ENCODE measurements around the gene TMIGD1. TPM values are rescaled to one million over a fixed set of nuclear protein-coding genes. Genes with fewer than 3 reads are reported as not detected.

The TMIGD1 gene
- total and polyA plus RNA-seq, 2 of the 13 experiments (the other 11 are each of a cell fraction or from before 2014, with no cell fraction given) = not detected

DNA sequence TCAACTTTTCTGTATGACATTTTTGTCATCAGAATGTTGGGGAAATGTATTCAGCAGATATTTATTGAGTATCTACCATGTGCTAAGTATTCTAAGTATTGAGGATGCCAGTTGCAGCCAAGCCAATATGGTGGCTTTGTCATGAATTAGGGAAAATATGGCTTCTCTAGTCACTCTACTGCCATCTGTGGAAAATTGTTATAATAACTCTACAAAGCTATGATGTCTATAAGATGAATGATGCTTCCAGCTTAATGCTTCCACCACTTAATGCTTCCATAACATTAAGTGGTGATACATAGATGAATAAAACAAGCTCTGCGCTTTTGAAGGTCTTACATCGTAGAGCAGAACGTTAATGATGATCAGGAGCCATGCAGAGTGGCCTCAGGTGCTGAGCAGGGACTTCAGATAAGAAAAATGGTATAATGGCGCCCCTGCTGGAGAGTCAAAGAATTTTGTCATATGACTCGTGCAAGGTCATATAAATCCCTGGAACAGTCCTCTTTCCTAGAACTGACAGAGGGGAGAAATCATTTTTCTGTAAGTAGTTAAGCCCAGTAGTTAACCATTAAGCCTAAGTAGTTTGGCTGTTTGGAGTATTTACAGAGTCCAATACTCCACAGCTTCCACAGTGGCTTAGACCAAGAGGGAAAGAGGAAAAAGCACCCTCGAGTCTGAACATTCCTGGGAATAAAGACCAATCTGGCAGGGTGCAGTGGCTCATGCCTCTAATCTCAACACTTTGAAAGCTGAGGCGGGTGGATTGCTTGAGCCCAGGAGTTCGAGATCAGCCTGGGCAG is 2.7 kb upstream of the TMIGD1 start (continued):
- TF ChIP-seq, protein P1, sequence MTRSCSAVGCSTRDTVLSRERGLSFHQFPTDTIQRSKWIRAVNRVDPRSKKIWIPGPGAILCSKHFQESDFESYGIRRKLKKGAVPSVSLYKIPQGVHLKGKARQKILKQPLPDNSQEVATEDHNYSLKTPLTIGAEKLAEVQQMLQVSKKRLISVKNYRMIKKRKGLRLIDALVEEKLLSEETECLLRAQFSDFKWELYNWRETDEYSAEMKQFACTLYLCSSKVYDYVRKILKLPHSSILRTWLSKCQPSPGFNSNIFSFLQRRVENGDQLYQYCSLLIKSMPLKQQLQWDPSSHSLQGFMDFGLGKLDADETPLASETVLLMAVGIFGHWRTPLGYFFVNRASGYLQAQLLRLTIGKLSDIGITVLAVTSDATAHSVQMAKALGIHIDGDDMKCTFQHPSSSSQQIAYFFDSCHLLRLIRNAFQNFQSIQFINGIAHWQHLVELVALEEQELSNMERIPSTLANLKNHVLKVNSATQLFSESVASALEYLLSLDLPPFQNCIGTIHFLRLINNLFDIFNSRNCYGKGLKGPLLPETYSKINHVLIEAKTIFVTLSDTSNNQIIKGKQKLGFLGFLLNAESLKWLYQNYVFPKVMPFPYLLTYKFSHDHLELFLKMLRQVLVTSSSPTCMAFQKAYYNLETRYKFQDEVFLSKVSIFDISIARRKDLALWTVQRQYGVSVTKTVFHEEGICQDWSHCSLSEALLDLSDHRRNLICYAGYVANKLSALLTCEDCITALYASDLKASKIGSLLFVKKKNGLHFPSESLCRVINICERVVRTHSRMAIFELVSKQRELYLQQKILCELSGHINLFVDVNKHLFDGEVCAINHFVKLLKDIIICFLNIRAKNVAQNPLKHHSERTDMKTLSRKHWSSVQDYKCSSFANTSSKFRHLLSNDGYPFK (CRISPR knock-in tag; IDR thresholded peaks at IDR 0.05; ENCODE audit: borderline replicate concordance) = no peak
- no peak for TF ChIP-seq KDM3A (CRISPR knock-in tag; IDR thresholded peaks at IDR 0.05; ENCODE audit: low read depth)
- peak; percentile 86 for TF ChIP-seq GATAD2A (CRISPR knock-in tag; IDR thresholded peaks at IDR 0.05)
- TF ChIP-seq, protein P2, sequence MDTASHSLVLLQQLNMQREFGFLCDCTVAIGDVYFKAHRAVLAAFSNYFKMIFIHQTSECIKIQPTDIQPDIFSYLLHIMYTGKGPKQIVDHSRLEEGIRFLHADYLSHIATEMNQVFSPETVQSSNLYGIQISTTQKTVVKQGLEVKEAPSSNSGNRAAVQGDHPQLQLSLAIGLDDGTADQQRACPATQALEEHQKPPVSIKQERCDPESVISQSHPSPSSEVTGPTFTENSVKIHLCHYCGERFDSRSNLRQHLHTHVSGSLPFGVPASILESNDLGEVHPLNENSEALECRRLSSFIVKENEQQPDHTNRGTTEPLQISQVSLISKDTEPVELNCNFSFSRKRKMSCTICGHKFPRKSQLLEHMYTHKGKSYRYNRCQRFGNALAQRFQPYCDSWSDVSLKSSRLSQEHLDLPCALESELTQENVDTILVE (CRISPR knock-in tag; IDR thresholded peaks at IDR 0.05) = peak; percentile 37
- no peak for TF ChIP-seq NCOA1 (CRISPR knock-in tag; IDR thresholded peaks at IDR 0.05)
- TF ChIP-seq SP2 (CRISPR knock-in tag; IDR thresholded peaks at IDR 0.05) = no peak
- TF ChIP-seq, protein P3, sequence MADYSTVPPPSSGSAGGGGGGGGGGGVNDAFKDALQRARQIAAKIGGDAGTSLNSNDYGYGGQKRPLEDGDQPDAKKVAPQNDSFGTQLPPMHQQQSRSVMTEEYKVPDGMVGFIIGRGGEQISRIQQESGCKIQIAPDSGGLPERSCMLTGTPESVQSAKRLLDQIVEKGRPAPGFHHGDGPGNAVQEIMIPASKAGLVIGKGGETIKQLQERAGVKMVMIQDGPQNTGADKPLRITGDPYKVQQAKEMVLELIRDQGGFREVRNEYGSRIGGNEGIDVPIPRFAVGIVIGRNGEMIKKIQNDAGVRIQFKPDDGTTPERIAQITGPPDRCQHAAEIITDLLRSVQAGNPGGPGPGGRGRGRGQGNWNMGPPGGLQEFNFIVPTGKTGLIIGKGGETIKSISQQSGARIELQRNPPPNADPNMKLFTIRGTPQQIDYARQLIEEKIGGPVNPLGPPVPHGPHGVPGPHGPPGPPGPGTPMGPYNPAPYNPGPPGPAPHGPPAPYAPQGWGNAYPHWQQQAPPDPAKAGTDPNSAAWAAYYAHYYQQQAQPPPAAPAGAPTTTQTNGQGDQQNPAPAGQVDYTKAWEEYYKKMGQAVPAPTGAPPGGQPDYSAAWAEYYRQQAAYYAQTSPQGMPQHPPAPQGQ (CRISPR knock-in tag; IDR thresholded peaks at IDR 0.05; ENCODE audit: borderline replicate concordance) = no peak
- no peak for TF ChIP-seq NFATC3 (CRISPR knock-in tag; IDR thresholded peaks at IDR 0.05)
- TF ChIP-seq, protein P4, sequence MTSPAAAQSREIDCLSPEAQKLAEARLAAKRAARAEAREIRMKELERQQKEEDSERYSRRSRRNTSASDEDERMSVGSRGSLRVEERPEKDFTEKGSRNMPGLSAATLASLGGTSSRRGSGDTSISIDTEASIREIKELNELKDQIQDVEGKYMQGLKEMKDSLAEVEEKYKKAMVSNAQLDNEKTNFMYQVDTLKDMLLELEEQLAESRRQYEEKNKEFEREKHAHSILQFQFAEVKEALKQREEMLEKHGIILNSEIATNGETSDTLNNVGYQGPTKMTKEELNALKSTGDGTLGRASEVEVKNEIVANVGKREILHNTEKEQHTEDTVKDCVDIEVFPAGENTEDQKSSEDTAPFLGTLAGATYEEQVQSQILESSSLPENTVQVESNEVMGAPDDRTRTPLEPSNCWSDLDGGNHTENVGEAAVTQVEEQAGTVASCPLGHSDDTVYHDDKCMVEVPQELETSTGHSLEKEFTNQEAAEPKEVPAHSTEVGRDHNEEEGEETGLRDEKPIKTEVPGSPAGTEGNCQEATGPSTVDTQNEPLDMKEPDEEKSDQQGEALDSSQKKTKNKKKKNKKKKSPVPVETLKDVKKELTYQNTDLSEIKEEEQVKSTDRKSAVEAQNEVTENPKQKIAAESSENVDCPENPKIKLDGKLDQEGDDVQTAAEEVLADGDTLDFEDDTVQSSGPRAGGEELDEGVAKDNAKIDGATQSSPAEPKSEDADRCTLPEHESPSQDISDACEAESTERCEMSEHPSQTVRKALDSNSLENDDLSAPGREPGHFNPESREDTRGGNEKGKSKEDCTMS (CRISPR knock-in tag; conservative IDR thresholded peaks at IDR 0.05) = no peak
- no peak for TF ChIP-seq NFKB2 (CRISPR knock-in tag; IDR thresholded peaks at IDR 0.05; ENCODE audit: borderline replicate concordance)
- TF ChIP-seq, protein P5, sequence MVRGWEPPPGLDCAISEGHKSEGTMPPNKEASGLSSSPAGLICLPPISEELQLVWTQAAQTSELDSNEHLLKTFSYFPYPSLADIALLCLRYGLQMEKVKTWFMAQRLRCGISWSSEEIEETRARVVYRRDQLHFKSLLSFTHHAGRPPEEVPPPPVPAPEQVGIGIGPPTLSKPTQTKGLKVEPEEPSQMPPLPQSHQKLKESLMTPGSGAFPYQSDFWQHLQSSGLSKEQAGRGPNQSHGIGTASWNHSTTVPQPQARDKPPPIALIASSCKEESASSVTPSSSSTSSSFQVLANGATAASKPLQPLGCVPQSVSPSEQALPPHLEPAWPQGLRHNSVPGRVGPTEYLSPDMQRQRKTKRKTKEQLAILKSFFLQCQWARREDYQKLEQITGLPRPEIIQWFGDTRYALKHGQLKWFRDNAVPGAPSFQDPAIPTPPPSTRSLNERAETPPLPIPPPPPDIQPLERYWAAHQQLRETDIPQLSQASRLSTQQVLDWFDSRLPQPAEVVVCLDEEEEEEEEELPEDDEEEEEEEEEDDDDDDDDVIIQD (CRISPR knock-in tag; IDR thresholded peaks at IDR 0.05; ENCODE audit: low read depth) = no peak; the same call in 1 of the 2 replicates
- TF ChIP-seq, protein P6, sequence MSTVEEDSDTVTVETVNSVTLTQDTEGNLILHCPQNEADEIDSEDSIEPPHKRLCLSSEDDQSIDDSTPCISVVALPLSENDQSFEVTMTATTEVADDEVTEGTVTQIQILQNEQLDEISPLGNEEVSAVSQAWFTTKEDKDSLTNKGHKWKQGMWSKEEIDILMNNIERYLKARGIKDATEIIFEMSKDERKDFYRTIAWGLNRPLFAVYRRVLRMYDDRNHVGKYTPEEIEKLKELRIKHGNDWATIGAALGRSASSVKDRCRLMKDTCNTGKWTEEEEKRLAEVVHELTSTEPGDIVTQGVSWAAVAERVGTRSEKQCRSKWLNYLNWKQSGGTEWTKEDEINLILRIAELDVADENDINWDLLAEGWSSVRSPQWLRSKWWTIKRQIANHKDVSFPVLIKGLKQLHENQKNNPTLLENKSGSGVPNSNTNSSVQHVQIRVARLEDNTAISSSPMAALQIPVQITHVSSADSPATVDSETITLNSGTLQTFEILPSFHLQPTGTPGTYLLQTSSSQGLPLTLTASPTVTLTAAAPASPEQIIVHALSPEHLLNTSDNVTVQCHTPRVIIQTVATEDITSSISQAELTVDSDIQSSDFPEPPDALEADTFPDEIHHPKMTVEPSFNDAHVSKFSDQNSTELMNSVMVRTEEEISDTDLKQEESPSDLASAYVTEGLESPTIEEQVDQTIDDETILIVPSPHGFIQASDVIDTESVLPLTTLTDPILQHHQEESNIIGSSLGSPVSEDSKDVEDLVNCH (CRISPR knock-in tag; IDR thresholded peaks at IDR 0.05) = no peak
- no peak for TF ChIP-seq ZFP41 (CRISPR knock-in tag; IDR thresholded peaks at IDR 0.05; ENCODE audit: borderline replicate concordance)
